T follicular helper cell (primary cell): ENCODE data around the gene PNP.
"Not testable (repeated sequence)": the region's sequence is repeated elsewhere in the genome, so short reads cannot be mapped to it uniquely, and the experiment has no call there.

ENCODE experiments used
- DNase-seq: peaks from one replicate; pipeline ENCODE4 v3.0.0-alpha.2; 2020; ENCODE audit warnings: low read depth

Gene PNP

GRCh38 chr14:20492486-20492885 is 23.3 kb downstream of the PNP start:
- DNase-seq: no peak

DNA sequence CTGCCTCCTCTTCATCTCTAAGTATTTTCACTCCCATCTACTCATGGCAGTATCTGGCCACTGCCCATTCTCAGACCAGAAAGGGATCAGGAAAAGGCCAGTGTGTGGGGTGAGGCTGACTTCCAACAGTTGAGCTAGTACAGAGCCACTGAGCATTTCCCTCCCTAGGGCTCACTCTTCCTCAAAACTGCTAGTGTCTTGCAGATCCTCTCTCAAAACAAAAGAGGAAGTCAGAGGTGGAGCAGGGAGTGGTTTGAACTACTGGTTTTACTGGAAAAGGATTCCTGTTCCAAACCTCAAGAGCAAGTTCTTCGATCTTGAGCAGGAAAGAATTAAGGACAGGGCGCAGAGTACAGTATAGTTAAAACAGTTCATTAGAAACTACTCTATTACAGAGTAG is 24.4 kb downstream of the PNP start:
- DNase-seq: no peak

DNA sequence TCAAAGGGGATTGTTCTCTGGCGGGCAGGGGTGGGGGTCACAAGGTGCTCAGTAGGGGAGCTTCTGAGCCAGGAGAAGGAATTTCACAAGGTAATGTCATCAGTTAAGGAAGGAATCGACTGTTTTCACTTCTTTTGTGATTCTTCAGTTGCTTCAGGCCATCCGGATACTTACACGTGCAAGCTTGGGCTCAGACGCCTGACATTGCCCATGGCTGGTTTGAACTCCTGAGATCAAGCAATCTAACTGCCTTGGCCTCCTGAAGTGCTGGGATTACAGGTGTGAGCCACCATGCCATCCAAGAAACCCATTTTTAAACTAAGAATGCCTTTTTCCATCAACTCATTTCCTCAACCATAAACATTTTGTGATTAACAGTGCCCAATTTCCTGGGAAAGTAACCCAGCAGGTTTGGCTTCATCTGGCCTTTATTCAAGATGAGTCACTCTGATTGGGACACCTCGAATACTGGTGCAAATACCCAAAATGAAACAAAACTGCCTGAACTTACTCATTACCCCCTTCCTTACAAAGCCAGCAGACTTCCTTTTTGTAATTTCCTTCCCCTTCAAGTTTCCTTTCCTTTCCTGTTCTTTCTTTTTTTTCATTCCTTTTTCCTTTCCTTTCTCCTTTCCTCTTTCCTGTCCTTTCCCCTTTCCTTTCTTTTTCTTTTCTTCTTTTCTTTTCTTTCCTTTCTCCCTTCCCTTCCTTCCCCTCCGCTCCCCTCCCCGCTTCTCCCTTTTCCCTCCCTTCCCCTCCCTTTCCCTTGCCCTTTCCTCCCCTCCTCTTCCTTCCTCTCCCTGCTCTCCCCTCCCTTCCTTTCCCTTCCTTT is 25.9 kb downstream of the PNP start:
- DNase-seq: no peak

DNA sequence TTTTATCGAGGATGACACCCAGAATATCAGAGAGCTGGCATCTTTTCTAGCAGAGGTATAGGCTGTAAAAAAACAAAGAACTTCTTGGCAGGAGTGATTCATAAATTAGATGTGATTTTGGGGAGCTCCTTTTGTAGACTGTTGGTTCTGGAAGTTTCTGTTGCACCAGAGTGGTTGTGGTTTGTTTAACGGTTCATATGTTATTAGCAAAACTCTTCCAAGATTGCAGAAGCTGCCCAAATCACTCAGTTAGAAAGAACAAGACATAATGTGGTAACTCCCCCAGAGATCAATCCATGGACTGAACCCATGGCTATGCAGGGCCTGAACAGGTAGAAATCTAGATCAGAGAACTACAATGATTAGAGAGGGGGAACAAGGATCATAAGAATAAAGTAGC is 29.4 kb downstream of the PNP start:
- DNase-seq: no peak

DNA sequence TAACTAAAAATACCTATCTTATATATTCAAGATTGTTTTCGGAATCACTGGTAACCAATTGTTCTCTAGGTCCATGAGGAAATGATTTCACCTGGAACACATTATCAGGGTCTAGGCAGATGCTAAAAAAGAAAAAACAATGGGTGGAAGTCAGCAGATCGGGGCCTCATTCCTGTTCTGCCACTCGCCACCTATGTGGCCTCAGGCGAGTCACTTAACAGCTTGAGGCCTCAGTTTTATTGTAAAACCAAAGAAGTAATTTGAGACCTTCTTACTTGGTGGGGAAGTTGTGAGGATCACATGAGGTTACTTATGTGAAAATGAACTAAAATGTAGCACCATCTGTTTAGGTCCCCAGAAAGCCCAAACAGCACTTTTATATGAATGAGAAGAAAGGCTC is 29.9 kb downstream of the PNP start:
- no peak for DNase-seq

- no peak for DNase-seq
Measured at GRCh38 chr14:20499881-20500280, 30.7 kb downstream of the PNP start.

GRCh38 chr14:20501346-20501745 is 32.1 kb downstream of the PNP start:
- DNase-seq: no peak

DNA sequence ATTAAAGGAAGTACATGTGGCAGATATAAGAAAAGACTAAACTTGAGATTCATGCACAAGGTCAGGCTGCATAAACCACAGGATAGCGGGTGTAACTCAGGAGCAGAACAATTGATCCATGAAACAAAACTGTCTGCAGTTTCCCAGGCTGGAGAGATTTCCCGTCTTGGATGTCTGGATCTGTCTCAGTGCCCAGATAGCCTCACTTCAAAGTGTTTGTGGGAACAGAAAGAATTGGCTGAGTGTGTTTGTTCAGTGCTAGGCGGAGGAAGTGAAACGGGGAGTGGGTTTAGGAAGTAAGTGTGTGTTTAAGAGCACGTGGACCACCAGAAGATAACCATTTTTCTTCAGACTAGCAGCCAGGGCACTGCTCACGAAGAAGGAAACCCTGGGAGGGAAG is 34.7 kb downstream of the PNP start:
- DNase-seq: no peak

DNA sequence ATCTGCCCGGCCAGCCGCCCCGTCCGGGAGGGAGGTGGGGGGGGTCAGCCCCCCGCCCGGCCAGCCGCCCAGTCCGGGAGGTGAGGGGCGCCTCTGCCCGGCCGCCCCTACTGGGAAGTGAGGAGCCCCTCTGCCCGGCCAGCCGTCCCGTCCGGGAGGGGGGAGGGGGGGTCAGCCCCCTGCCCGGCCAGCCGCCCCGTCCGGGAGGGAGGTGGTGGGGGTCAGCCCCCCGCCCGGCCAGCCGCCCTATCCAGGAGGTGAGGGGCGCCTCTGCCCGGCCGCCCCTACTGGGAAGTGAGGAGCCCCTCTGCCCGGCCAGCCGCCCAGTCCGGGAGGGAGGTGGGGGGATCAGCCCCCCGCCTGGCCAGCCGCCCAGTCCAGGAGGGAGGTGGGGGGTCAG is 37.1 kb downstream of the PNP start:
- DNase-seq: not testable (repeated sequence)

DNA sequence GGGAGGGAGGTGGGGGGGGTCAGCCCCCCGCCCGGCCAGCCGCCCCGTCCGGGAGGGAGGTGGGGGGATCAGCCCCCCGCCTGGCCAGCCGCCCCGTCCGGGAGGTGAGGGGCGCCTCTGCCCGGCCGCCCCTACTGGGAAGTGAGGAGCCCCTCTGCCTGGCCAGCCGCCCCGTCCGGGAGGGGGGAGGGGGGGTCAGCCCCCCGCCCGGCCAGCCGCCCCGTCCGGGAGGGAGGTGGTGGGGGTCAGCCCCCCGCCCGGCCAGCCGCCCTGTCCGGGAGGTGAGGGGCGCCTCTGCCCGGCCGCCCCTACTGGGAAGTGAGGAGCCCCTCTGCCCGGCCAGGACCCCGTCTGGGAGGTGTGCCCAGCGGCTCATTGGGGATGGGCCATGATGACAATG is 37.5 kb downstream of the PNP start:
- not testable (repeated sequence) for DNase-seq

- DNase-seq: not testable (repeated sequence)
Measured at GRCh38 chr14:20507537-20507936, 38.3 kb downstream of the PNP start.

DNA sequence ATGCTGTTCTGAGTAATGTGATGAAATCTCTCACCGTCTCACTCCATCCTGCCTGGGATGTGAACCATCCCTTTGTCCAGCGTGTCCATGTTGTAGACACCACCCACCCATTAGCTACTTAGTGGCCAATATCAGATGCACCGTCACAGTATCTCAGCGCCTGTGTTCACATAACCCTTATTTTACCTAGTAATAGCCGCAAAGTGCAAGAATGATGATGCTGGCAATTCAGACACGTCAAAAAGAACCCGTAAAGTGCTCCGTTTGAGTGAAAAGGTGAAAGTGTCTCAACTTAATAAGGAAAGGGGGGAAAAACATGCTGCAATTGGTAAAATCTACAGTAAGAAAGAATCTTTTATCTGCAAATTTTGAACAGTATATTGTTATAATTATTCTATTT is 39.2 kb downstream of the PNP start:
- no peak for DNase-seq

- no peak for DNase-seq
Measured at GRCh38 chr14:20512177-20512905, 43.1 kb downstream of the PNP start.

DNA sequence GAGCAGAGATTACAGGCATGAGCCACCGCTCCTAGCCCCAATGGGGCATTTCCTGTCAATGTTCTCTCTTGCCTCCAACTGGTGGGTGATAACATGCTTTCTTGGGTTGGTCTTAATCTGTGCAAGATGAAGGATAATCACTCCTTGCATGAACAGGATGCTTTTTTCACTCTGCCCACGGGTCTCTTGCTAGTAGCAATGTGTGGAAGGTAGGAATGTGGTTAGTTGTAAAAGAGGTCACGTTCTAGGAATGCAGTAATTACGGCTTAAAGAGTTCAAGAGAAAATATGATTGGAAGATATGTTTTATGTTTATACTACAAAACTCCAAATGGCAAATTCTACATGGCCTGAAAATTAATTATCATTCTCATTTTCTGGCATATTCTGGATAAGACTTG is 46.6 kb downstream of the PNP start:
- DNase-seq: no peak

GRCh38 chr14:20516921-20517320 is 47.7 kb downstream of the PNP start:
- no peak for DNase-seq

GRCh38 chr14:20522332-20522731 is 53.1 kb downstream of the PNP start:
- no peak for DNase-seq

- DNase-seq: no peak
Measured at GRCh38 chr14:20524027-20524426, 54.8 kb downstream of the PNP start.
